ENCODE data around the gene ATG9A. TPM values are rescaled to one million over a fixed set of nuclear protein-coding genes. Genes with fewer than 3 reads are reported as not detected.

Gene ATG9A
- total and polyA plus RNA-seq, 2 donors (not counting 3 experiments of a cell fraction or from before 2014, with no cell fraction given) = 65.5 to 95.0 TPM

- ChIA-PET CTCF (interaction anchor here (0.7 kb wide), 1 partner anchor 23 kb away, joined by 3 read pairs; no protein-coding TSS in a partner anchor), POLR2A (interaction anchor here (0.5 kb wide), 1 partner anchor 172 kb away, joined by 3 read pairs; no protein-coding TSS in a partner anchor)
- Histone ChIP-seq H3K4me3 (replicated peaks in 1 of 3; ENCODE audit: insufficient read depth in 1 of 3, low read depth in 1 of 3, low read length in 3 of 3) (no peak overlapping the region), H3K9ac (replicated peaks; ENCODE audit: extremely low read depth, insufficient read depth, low read length) (no peak overlapping the region), H3K79me2 (ENCODE audit: control insufficient read depth, insufficient read depth, low read length) (no peaks in the 10 kb centered on the region), H2AFZ (ENCODE audit: low read depth, low read length) (no peak overlapping the region), H3K27me3 (ENCODE audit: control insufficient read depth in 2 of 2, insufficient read depth in 2 of 2, low read length in 2 of 2) (peaks cover 4 to 10% of the 10 kb centered on the region in 2 experiments), H3K9me3 (replicated peaks; ENCODE audit: control insufficient read depth, insufficient read depth, low read length) (no peaks in the 10 kb centered on the region), H4K20me1 (replicated peaks; ENCODE audit: control insufficient read depth, extremely low read depth, insufficient read depth, low read length) (no peaks in the 10 kb centered on the region), H3K36me3 (ENCODE audit: control insufficient read depth in 2 of 2, extremely low read depth in 1 of 2, insufficient read depth in 2 of 2, low read length in 2 of 2) (no peaks in the 10 kb centered on the region), H3K4me2 (ENCODE audit: insufficient read depth, low read length) (no peak overlapping the region), H3K9me1 (replicated peaks; ENCODE audit: control insufficient read depth, extremely low read depth, insufficient read depth, low read length) (no peaks in the 10 kb centered on the region), H3K4me1 (ENCODE audit: control insufficient read depth, extremely low read depth, insufficient read depth, low read length) (no peaks in the 10 kb centered on the region), H3K27ac (ENCODE audit: insufficient read depth, low read depth, low read length) (no peak overlapping the region)
- intact Hi-C loops (cut with micrococcal nuclease) (no loop called here), dilution Hi-C loops (cut with MboI; ENCODE audit: extremely low pct_ligation_motif_present, low sequenced_read_pairs) (no loop called here)
- BruUV-seq (replicated peaks) = no TSS peak
- DNase-seq (ENCODE audit: low read depth, low spot score) (no peak), FAIRE-seq (no peak)
- TF ChIP-seq POLR2A (IDR thresholded peaks at IDR 0.05; ENCODE audit: low read depth, low read length) (no peak), EZH2 (IDR thresholded peaks at IDR 0.05; ENCODE audit: borderline replicate concordance, low read depth, low read length, severe bottlenecking) (no peak)
These were observed 42.9 kb upstream of the ATG9A start for GRCh38 chr2:219272356-219272755.

- peaks cover 4 to 10% of the 10 kb centered on the region in 2 experiments for H3K27me3 ChIP-seq (ENCODE audit: control insufficient read depth in 2 of 2, insufficient read depth in 2 of 2, low read length in 2 of 2)
- no peak overlapping the region for H3K4me3 ChIP-seq (replicated peaks in 1 of 3; ENCODE audit: insufficient read depth in 1 of 3, low read depth in 1 of 3, low read length in 3 of 3)
- no peak overlapping the region for H3K9ac ChIP-seq (replicated peaks; ENCODE audit: extremely low read depth, insufficient read depth, low read length)
- H3K4me2 ChIP-seq (ENCODE audit: insufficient read depth, low read length) = no peak overlapping the region
- H3K4me1 ChIP-seq (ENCODE audit: control insufficient read depth, extremely low read depth, insufficient read depth, low read length) = no peaks in the 10 kb centered on the region
- no peaks in the 10 kb centered on the region for H3K36me3 ChIP-seq (ENCODE audit: control insufficient read depth in 2 of 2, extremely low read depth in 1 of 2, insufficient read depth in 2 of 2, low read length in 2 of 2)
- no peak for FAIRE-seq
- POLR2A ChIA-PET = no interaction called here
- CTCF ChIA-PET = interaction anchor here (1.5 kb wide), 1 partner anchor 13 kb away, joined by 3 read pairs; no protein-coding TSS in a partner anchor
- TF ChIP-seq EZH2 (IDR thresholded peaks at IDR 0.05; ENCODE audit: borderline replicate concordance, low read depth, low read length, severe bottlenecking) (no peak), MAX (IDR thresholded peaks at IDR 0.05; ENCODE audit: insufficient read depth, insufficient read length) (no peak), POLR2AphosphoS5 (IDR thresholded peaks at IDR 0.05; ENCODE audit: insufficient read depth, low read depth, low read length) (no peak), GATA2 (IDR thresholded peaks at IDR 0.05; ENCODE audit: insufficient read depth, insufficient read length, low read depth, low read length) (no peak), CTCF (IDR thresholded peaks at IDR 0.05; ENCODE audit: extremely low read depth in 1 of 2, insufficient read depth in 1 of 2, low read depth in 1 of 2, low read length in 2 of 2) (no peak), FOS (IDR thresholded peaks at IDR 0.05; ENCODE audit: borderline replicate concordance, insufficient read depth, low read length) (no peak)
- H4K20me1 ChIP-seq (replicated peaks; ENCODE audit: control insufficient read depth, extremely low read depth, insufficient read depth, low read length) = no peaks in the 10 kb centered on the region
- H2AFZ ChIP-seq (ENCODE audit: low read depth, low read length) = no peak overlapping the region
- DNase-seq (ENCODE audit: low read depth, low spot score) = no peak
- no peaks in the 10 kb centered on the region for H3K9me1 ChIP-seq (replicated peaks; ENCODE audit: control insufficient read depth, extremely low read depth, insufficient read depth, low read length)
- no peaks in the 10 kb centered on the region for H3K79me2 ChIP-seq (ENCODE audit: control insufficient read depth, insufficient read depth, low read length)
- no peaks in the 10 kb centered on the region for H3K9me3 ChIP-seq (replicated peaks; ENCODE audit: control insufficient read depth, insufficient read depth, low read length)
- dilution Hi-C loops (cut with MboI; ENCODE audit: extremely low pct_ligation_motif_present, low sequenced_read_pairs) (no loop called here), intact Hi-C loops (cut with micrococcal nuclease) (no loop called here)
- BruUV-seq (replicated peaks) = no TSS peak
- H3K27ac ChIP-seq (ENCODE audit: insufficient read depth, low read depth, low read length) = no peak overlapping the region
These were observed 41.6 kb upstream of the ATG9A start for GRCh38 chr2:219271021-219271420.

All from endothelial cell of umbilical vein (primary cell).